Astrocyte (in vitro differentiated cells and primary cell): ENCODE measurements around the gene MBOAT7. TPM values are rescaled to one million over a fixed set of nuclear protein-coding genes. Genes with fewer than 3 reads are reported as not detected.
A peak's percentile ranks its signal among the peaks of the same experiment; 100 is the strongest.

ENCODE experiments used
- DNase-seq: peaks from one replicate; pipeline ENCODE4 v3.0.0-alpha.2; 2010; ENCODE audit warnings: low read depth
- FAIRE-seq: peaks from 2 replicates; lab custom pipeline; 2011; peaks lifted over from hg19 to GRCh38; lab: Jason Lieb, UNC
- H2AFZ ChIP-seq: 2 replicates; pipeline ENCODE4 v1.6.0; 2012; ENCODE audit warnings: low read depth, low read length, inconsistent platforms
- H3K27ac ChIP-seq: 2 replicates; pipeline ENCODE4 v1.5.1; 2011; ENCODE audit warnings: low read depth, low read length, inconsistent platforms
- H3K27me3 ChIP-seq: 2 replicates; pipeline ENCODE4 v1.6.0; 2011; ENCODE audit warnings: low read length, inconsistent platforms; ENCODE audit not compliant: insufficient read depth
- H3K36me3 ChIP-seq: 2 replicates; pipeline ENCODE4 v1.5.1; 2011; ENCODE audit warnings: low read length, inconsistent platforms; ENCODE audit not compliant: insufficient read depth
- H3K4me1 ChIP-seq: 2 replicates; pipeline ENCODE4 v1.5.1; 2011; ENCODE audit warnings: low read length, inconsistent platforms; ENCODE audit not compliant: insufficient read depth
- H3K4me2 ChIP-seq: 2 replicates; pipeline ENCODE4 v1.6.0; 2012; ENCODE audit warnings: low read length, inconsistent platforms
- H3K4me3 ChIP-seq: 2 replicates; pipeline ENCODE4 v1.5.1; 2011; ENCODE audit warnings: low read depth, mild to moderate bottlenecking, low read length, inconsistent platforms; ENCODE audit not compliant: insufficient read depth
- H3K79me2 ChIP-seq: 2 replicates; pipeline ENCODE4 v1.6.0; 2012; ENCODE audit warnings: mild to moderate bottlenecking, low read length, inconsistent platforms; ENCODE audit not compliant: insufficient read depth
- H3K9ac ChIP-seq: 2 replicates; pipeline ENCODE4 v1.6.0; 2012; ENCODE audit warnings: mild to moderate bottlenecking, low read length, inconsistent platforms
- H3K9me3 ChIP-seq: 2 replicates; pipeline ENCODE4 v1.5.1; 2012; ENCODE audit warnings: low read depth, mild to moderate bottlenecking, low read length, inconsistent platforms; ENCODE audit not compliant: insufficient read depth
- H4K20me1 ChIP-seq: 2 replicates; pipeline ENCODE4 v1.6.0; 2012; ENCODE audit warnings: low read length, inconsistent platforms; ENCODE audit not compliant: insufficient read depth
- H3K27ac Mint-ChIP-seq: one replicate; pipeline ENCODE4 v1.8.0; 2021; ENCODE audit warnings: mild to moderate bottlenecking, mixed read lengths; ENCODE audit not compliant: unreplicated experiment
- H3K27me3 Mint-ChIP-seq: one replicate; pipeline ENCODE4 v1.8.0; 2021; ENCODE audit warnings: low read depth, mixed read lengths; ENCODE audit not compliant: unreplicated experiment
- H3K36me3 Mint-ChIP-seq: one replicate; pipeline ENCODE4 v1.8.0; 2021; ENCODE audit warnings: low read depth, mixed read lengths; ENCODE audit not compliant: unreplicated experiment
- H3K4me1 Mint-ChIP-seq: one replicate; pipeline ENCODE4 v1.8.0; 2021; ENCODE audit warnings: low read depth, mixed read lengths; ENCODE audit not compliant: unreplicated experiment
- H3K4me3 Mint-ChIP-seq: one replicate; pipeline ENCODE4 v1.8.0; 2021; ENCODE audit warnings: mild to moderate bottlenecking, moderate library complexity, mixed read lengths; ENCODE audit not compliant: unreplicated experiment
- H3K9me3 Mint-ChIP-seq: one replicate; pipeline ENCODE4 v1.8.0; 2021; ENCODE audit warnings: mild to moderate bottlenecking, mixed read lengths; ENCODE audit not compliant: unreplicated experiment
- CTCF ChIP-seq: IDR thresholded peaks from 2 replicates; pipeline ENCODE4 v1.5.1; 2011; ENCODE audit warnings: low read depth, mild to moderate bottlenecking, inconsistent platforms, low read length, moderate library complexity; ENCODE audit not compliant: insufficient read depth
- EZH2 ChIP-seq: IDR thresholded peaks from 2 replicates; pipeline ENCODE4 v1.6.1; 2012; ENCODE audit warnings: mild to moderate bottlenecking, low read length, inconsistent platforms; ENCODE audit not compliant: insufficient read depth
- total RNA-seq: library from RNA; stranded (reverse); gene quantifications from 2 replicates; pipeline ENCODE4 v1.2.1, GENCODE V29; 2021

The MBOAT7 gene
- total RNA-seq, 1 donor from 2014 or later, result 162 TPM

DNA sequence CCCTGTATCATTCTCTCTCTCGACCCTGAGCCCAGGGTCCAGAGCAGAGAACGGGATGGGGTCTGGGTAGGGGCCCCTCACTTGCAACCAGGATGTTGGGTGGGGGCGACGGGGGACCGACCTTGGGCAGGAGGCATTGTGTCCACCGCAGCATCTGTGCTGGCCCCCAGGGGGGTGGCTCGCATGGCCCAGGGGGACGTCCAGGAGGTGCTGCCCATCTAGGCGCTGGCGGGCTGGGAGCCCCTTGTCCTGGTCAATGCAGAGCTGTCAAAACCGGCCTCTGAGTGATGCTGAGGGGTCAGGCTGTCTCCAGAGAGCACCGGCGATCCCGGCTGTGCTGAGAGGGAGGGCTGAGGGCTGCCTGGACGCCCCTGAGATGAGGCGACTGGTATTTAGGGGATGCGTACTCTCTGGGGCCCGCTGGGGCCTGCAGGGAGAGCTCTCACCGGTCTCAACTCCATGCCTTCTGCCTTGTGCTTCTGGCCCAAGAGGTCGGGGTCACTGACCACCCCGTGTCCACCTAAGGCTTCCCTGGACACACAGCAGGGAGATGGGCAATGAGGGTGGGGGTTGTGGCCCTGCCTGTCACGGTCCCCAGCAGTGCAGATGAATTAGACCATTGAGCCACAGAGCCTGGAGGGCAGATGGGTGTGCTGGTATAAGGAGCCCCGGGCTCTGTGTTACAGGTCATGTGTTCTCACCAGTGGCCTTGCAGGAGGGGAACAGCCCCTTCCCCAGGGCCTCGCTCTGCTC is 19.9 kb upstream of the MBOAT7 start:
- no peak for DNase-seq
- H3K36me3 Mint-ChIP-seq, result peaks cover 21% of the 10 kb centered on the region

DNA sequence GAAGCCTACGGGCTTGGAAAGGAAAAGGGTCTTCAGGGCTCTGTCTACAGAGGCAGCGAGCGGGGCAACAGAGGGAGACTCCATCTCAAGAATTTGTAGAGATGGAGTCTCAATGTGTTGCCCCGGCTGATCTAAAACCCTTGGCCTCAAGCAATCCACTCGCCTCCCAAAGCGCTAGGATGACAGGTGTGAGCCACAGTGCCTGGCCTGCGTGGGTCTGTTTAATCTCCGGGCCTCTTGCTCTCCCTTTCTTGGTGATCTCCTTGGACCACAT is 19.3 kb upstream of the MBOAT7 start:
- TF ChIP-seq EZH2, result no peak
- no peak for TF ChIP-seq CTCF
- H3K4me2 ChIP-seq, result peak overlapping the region; percentile 45
- H3K9me3 ChIP-seq, result no peaks in the 10 kb centered on the region
- no peak for DNase-seq
- H3K27ac ChIP-seq, result no peak overlapping the region
- H3K9ac ChIP-seq, result peak overlapping the region; percentile 61
- H3K4me3 ChIP-seq, result no peak overlapping the region
- no peak overlapping the region for H3K27ac Mint-ChIP-seq
- H3K27me3 Mint-ChIP-seq, result no peaks in the 10 kb centered on the region
- no peak for FAIRE-seq
- no peaks in the 10 kb centered on the region for H3K9me3 Mint-ChIP-seq
- peaks cover 19% of the 10 kb centered on the region for H3K36me3 Mint-ChIP-seq
- H3K79me2 ChIP-seq, result peaks cover 57% of the 10 kb centered on the region
- H4K20me1 ChIP-seq, result peaks cover 94% of the 10 kb centered on the region
- H3K27me3 ChIP-seq, result no peaks in the 10 kb centered on the region
- H3K4me1 ChIP-seq, result peaks cover 44% of the 10 kb centered on the region
- H3K36me3 ChIP-seq, result peaks cover 32% of the 10 kb centered on the region
- H2AFZ ChIP-seq, result no peak overlapping the region
- no peak overlapping the region for H3K4me3 Mint-ChIP-seq
- peaks cover 37% of the 10 kb centered on the region for H3K4me1 Mint-ChIP-seq

More for the DNA sequence above, 19.9 kb upstream of the MBOAT7 start:
- no peak overlapping the region for H3K27ac Mint-ChIP-seq
- peaks cover 32% of the 10 kb centered on the region for H3K4me1 Mint-ChIP-seq
- peak overlapping the region; percentile 41 for H3K27ac ChIP-seq
- H3K9me3 Mint-ChIP-seq, result no peaks in the 10 kb centered on the region
- H3K79me2 ChIP-seq, result peaks cover 52% of the 10 kb centered on the region
- peaks cover 31% of the 10 kb centered on the region for H3K36me3 ChIP-seq
- H2AFZ ChIP-seq, result no peak overlapping the region
- peak overlapping the region; percentile 45 for H3K4me2 ChIP-seq
- FAIRE-seq, result no peak
- H3K4me3 Mint-ChIP-seq, result no peak overlapping the region
- H3K27me3 Mint-ChIP-seq, result no peaks in the 10 kb centered on the region
- H3K4me1 ChIP-seq, result peaks cover 41% of the 10 kb centered on the region
- TF ChIP-seq CTCF (no peak), EZH2 (no peak)
- H3K9me3 ChIP-seq, result no peaks in the 10 kb centered on the region
- no peaks in the 10 kb centered on the region for H3K27me3 ChIP-seq
- no peak overlapping the region for H3K4me3 ChIP-seq
- H3K9ac ChIP-seq, result peak overlapping the region; percentile 61
- peaks cover 89% of the 10 kb centered on the region for H4K20me1 ChIP-seq
